ENCODE data around the gene NTSR2.

NTSR2 gene

GRCh38 chr2:11621410-11621809 is 48.6 kb downstream of the NTSR2 start:
- no peak for DNase-seq

- no peak for DNase-seq
Measured at GRCh38 chr2:11618708-11619062, 51.3 kb downstream of the NTSR2 start.

- no peak for DNase-seq
Measured at GRCh38 chr2:11617984-11618707, 51.8 kb downstream of the NTSR2 start.

- DNase-seq: no peak
Measured at GRCh38 chr2:11617527-11617926, 52.5 kb downstream of the NTSR2 start.

- no peak for DNase-seq
Measured at GRCh38 chr2:11616851-11617415, 53.1 kb downstream of the NTSR2 start.

GRCh38 chr2:11616097-11616687 is 53.8 kb downstream of the NTSR2 start:
- DNase-seq: no peak

GRCh38 chr2:11615209-11615608 is 54.8 kb downstream of the NTSR2 start:
- no peak for DNase-seq

GRCh38 chr2:11613297-11613696 is 56.7 kb downstream of the NTSR2 start:
- DNase-seq: no peak

- no peak for DNase-seq
Measured at GRCh38 chr2:11612553-11613215, 57.3 kb downstream of the NTSR2 start.

GRCh38 chr2:11611251-11611650 is 58.7 kb downstream of the NTSR2 start:
- no peak for DNase-seq

- DNase-seq: no peak
Measured at GRCh38 chr2:11610624-11611242, 59.3 kb downstream of the NTSR2 start.
